Hematopoietic multipotent progenitor cell treated with erythropoietin and hydrocortisone succinate and interleukin-3 and kit ligand, for 6 days (in vitro differentiated cells): ENCODE data around the gene SRMS.
A peak's percentile ranks its signal among the peaks of the same experiment; 100 is the strongest.
"Not testable (repeated sequence)": the region's sequence is repeated elsewhere in the genome, so short reads cannot be mapped to it uniquely, and the experiment has no call there.

ENCODE experiments used
- DNase-seq: peaks from one replicate; pipeline ENCODE4 v3.0.0-alpha.2; 2015

SRMS gene

GRCh38 chr20:63578224-63579016, 30.9 kb upstream of the SRMS start:
- no peak for DNase-seq

GRCh38 chr20:63577317-63577894, 29.9 kb upstream of the SRMS start:
- DNase-seq = no peak

- no peak for DNase-seq
Measured at GRCh38 chr20:63576311-63576710, 28.8 kb upstream of the SRMS start.

- no peak for DNase-seq
Measured at GRCh38 chr20:63574829-63575743, 27.5 kb upstream of the SRMS start.

GRCh38 chr20:63574156-63574828, 26.7 kb upstream of the SRMS start, which contains the start of gene HELZ2:
Gene HELZ2 (minus strand): TSS chr20:63574239. CDS start chr20:63572385, 1,854 bp downstream.
- peak; percentile 82 for DNase-seq

- peak; percentile 36 for DNase-seq
Measured at GRCh38 chr20:63573647-63574131, 26.1 kb upstream of the SRMS start.

GRCh38 chr20:63572788-63573646, 25.5 kb upstream of the SRMS start:
- DNase-seq = no peak

- no peak for DNase-seq
Measured at GRCh38 chr20:63572071-63572787, 24.7 kb upstream of the SRMS start.

- not testable (repeated sequence) for DNase-seq
Measured at GRCh38 chr20:63571087-63571478, 23.5 kb upstream of the SRMS start.

GRCh38 chr20:63570281-63571086, 22.9 kb upstream of the SRMS start:
- DNase-seq = no peak

- peak; percentile 23 for DNase-seq
Measured at GRCh38 chr20:63568986-63569949, 21.7 kb upstream of the SRMS start.

GRCh38 chr20:63568170-63568981, 20.8 kb upstream of the SRMS start:
- DNase-seq = no peak

GRCh38 chr20:63567386-63568169, 20.0 kb upstream of the SRMS start:
- DNase-seq = peak; percentile 76

- peak; percentile 38 for DNase-seq
Measured at GRCh38 chr20:63567136-63567385, 19.5 kb upstream of the SRMS start.

- no peak for DNase-seq
Measured at GRCh38 chr20:63566395-63567135, 19.0 kb upstream of the SRMS start.

- DNase-seq = no peak
Measured at GRCh38 chr20:63565699-63566335, 18.3 kb upstream of the SRMS start.
